IMR-90 (cell line): Measurements from ENCODE around the gene CDH23. TPM values are rescaled to one million over a fixed set of nuclear protein-coding genes. Genes with fewer than 3 reads are reported as not detected.

ENCODE experiments used
- ATAC-seq: fragments of 200-7000 bp; cut with Tn5 transposase; 2 replicates; pipeline ENCODE4 v1.9.1; 2020; ENCODE audit warnings: low read depth, mild to moderate bottlenecking, moderate library complexity
- BruUV-seq: library from RNA; stranded (reverse); fragments of 400-500 nt; replicated peaks from 2 replicates; lab custom pipeline; 2021; lab: Mats Ljungman, UMichigan
- CTCF ChIA-PET: fragments of 300-600 bp; formaldehyde crosslinking; extraction: SDS; loops from one replicate; lab custom pipeline; 2021; ENCODE audit warnings: antibody characterized with exemption; lab: Yijun Ruan, JAX
- POLR2A ChIA-PET: fragments of 300-600 bp; sonication (Branson Sonifier 250); formaldehyde crosslinking; loops from one replicate; lab custom pipeline; 2022; ENCODE audit warnings: antibody characterized with exemption; ENCODE audit not compliant: unreplicated experiment; lab: Charles Lee
- DNase-seq: peaks from one replicate; pipeline ENCODE4 v3.0.0; 2013
- H2AFZ ChIP-seq: replicated peaks from 2 replicates; pipeline ENCODE3; 2013; ENCODE audit warnings: low read length, mild to moderate bottlenecking; ENCODE audit not compliant: poor library complexity
- H2AK5ac ChIP-seq: 2 replicates; pipeline ENCODE4 v1.6.1; 2013; ENCODE audit warnings: low read depth, low read length, inconsistent platforms
- H2AK9ac ChIP-seq: replicated peaks from 2 replicates; pipeline ENCODE3; 2013; ENCODE audit warnings: mild to moderate bottlenecking, low read depth, low read length, moderate library complexity; ENCODE audit not compliant: poor library complexity
- H2BK120ac ChIP-seq: 2 replicates; pipeline ENCODE4 v1.6.1; 2013; ENCODE audit warnings: low read depth, low read length, inconsistent platforms
- H2BK15ac ChIP-seq: 3 replicates; pipeline ENCODE4 v1.6.1; 2013; ENCODE audit warnings: low read depth, low read length, inconsistent platforms
- H2BK20ac ChIP-seq: 2 replicates; pipeline ENCODE4 v1.6.1; 2013; ENCODE audit warnings: low read depth, mild to moderate bottlenecking, inconsistent platforms, low read length, moderate library complexity
- H2BK5ac ChIP-seq: 2 replicates; pipeline ENCODE4 v1.6.1; 2013; ENCODE audit warnings: mild to moderate bottlenecking, low read depth, low read length, inconsistent platforms; ENCODE audit not compliant: poor library complexity, severe bottlenecking
- H3K14ac ChIP-seq: replicated peaks from 2 replicates; pipeline ENCODE4 v1.6.1; 2013; ENCODE audit warnings: low read depth, low read length, inconsistent platforms
- H3K18ac ChIP-seq: 2 replicates; pipeline ENCODE4 v1.6.1; 2013; ENCODE audit warnings: low read depth, low read length, control low read depth
- H3K23ac ChIP-seq: 2 replicates; pipeline ENCODE4 v1.6.1; 2013; ENCODE audit warnings: low read depth, low read length, inconsistent platforms
- H3K27ac ChIP-seq: 2 replicates; pipeline ENCODE4 v1.5.1; 2013; ENCODE audit warnings: mild to moderate bottlenecking, control low read depth, low read length; ENCODE audit not compliant: insufficient read depth
- H3K27me3 ChIP-seq: 2 replicates; pipeline ENCODE4 v1.6.1; 2013; ENCODE audit warnings: low read length; ENCODE audit not compliant: control insufficient read depth, insufficient read depth
- H3K36me3 ChIP-seq: 2 replicates; pipeline ENCODE4 v1.6.1; 2013; ENCODE audit warnings: low read length, mixed read lengths; ENCODE audit not compliant: control insufficient read depth, insufficient read depth
- H3K4ac ChIP-seq: 2 replicates; pipeline ENCODE4 v1.6.1; 2013; ENCODE audit warnings: low read depth, low read length, inconsistent platforms
- H3K4me1 ChIP-seq: 2 replicates; pipeline ENCODE4 v1.6.1; 2013; ENCODE audit warnings: low read length, mixed read lengths; ENCODE audit not compliant: control insufficient read depth, insufficient read depth
- H3K4me2 ChIP-seq: 2 replicates; pipeline ENCODE4 v1.6.1; 2013; ENCODE audit warnings: low read depth, mild to moderate bottlenecking, control low read depth, low read length, moderate library complexity
- H3K4me3 ChIP-seq: 2 replicates; pipeline ENCODE4 v1.5.1; 2013; ENCODE audit warnings: low read depth, mild to moderate bottlenecking, control low read depth, low read length, moderate library complexity; ENCODE audit not compliant: insufficient read depth
- H3K56ac ChIP-seq: 2 replicates; pipeline ENCODE4 v1.6.1; 2013; ENCODE audit warnings: low read length, inconsistent platforms; ENCODE audit not compliant: insufficient read depth; ENCODE audit errors: extremely low read depth
- H3K79me1 ChIP-seq, 2 experiments: 2 replicates each; pipeline ENCODE4 v1.6.1; 2013; ENCODE audit warnings: low read length in 2 of 2, inconsistent platforms in 1 of 2, low read depth in 1 of 2
- H3K9ac ChIP-seq: 2 replicates; pipeline ENCODE4 v1.6.1; 2013; ENCODE audit warnings: low read depth, low read length, control low read depth
- H3K9me1 ChIP-seq: 2 replicates; pipeline ENCODE4 v1.6.1; 2013; ENCODE audit warnings: low read length, inconsistent platforms; ENCODE audit not compliant: insufficient read depth
- H3K9me3 ChIP-seq: 2 replicates; pipeline ENCODE4 v1.6.1; 2013; ENCODE audit warnings: low read length; ENCODE audit not compliant: control insufficient read depth, insufficient read depth
- H4K20me1 ChIP-seq: 2 replicates; pipeline ENCODE4 v1.6.1; 2013; ENCODE audit warnings: low read length, inconsistent platforms; ENCODE audit not compliant: insufficient read depth
- H4K5ac ChIP-seq: 2 replicates; pipeline ENCODE4 v1.6.1; 2013; ENCODE audit warnings: mild to moderate bottlenecking, low read depth, low read length, control low read depth
- H4K8ac ChIP-seq, 2 experiments: 2 replicates each; pipeline ENCODE4 v1.6.1; 2013; ENCODE audit warnings: low read depth in 2 of 2, low read length in 2 of 2, control low read depth in 1 of 2, inconsistent platforms in 1 of 2
- H4K91ac ChIP-seq: 2 replicates; pipeline ENCODE4 v1.6.1; 2013; ENCODE audit warnings: low read depth, low read length, inconsistent platforms; ENCODE audit not compliant: insufficient read depth
- BHLHE40 ChIP-seq: fragments of 150-350 bp; IDR thresholded peaks from 2 replicates; pipeline ENCODE4 v1.6.1; 2016; ENCODE audit warnings: mild to moderate bottlenecking, low read depth, low read length
- ELK1 ChIP-seq: fragments of 150-350 bp; IDR thresholded peaks from 2 replicates; pipeline ENCODE4 v1.6.1; 2016; ENCODE audit warnings: low read depth, mild to moderate bottlenecking, low read length, moderate library complexity, borderline replicate concordance
- SMC3 ChIP-seq: fragments of 150-350 bp; IDR thresholded peaks from 2 replicates; pipeline ENCODE4 v1.6.1; 2016; ENCODE audit warnings: low read depth, mild to moderate bottlenecking, antibody characterized with exemption, low read length, moderate library complexity
- WGBS, 2 experiments: methylation state at CpG; one replicate each; pipeline versions ENCODE4 v1.1.5 to v1.1.7; 2013; ENCODE audit warnings: missing lambda C conversion rate in 2 of 2; ENCODE audit not compliant: insufficient read length in 1 of 2; ENCODE audit errors: extremely low coverage in 2 of 2; 5-methylcytosine and 5-hydroxymethylcytosine counted together
- dilution Hi-C: fragments of 300-500 bp; cut with HindIII; formaldehyde crosslinking; loops from one replicate; pipeline ENCODE4 v1.14.3; 2018; ENCODE audit warnings: low sequenced_read_pairs; ENCODE audit not compliant: unreplicated experiment
- in situ Hi-C: fragments of 300-500 bp; cut with MboI; formaldehyde crosslinking; loops from 3 replicates; pipeline ENCODE4 v1.14.3; 2019; ENCODE audit warnings: low sequenced_read_pairs, inconsistent platforms, mixed read lengths
- intact Hi-C: fragments of 100-400 bp; cut with micrococcal nuclease; formaldehyde crosslinking; loops from 2 replicates; pipeline ENCODE4 v1.10.0; 2022
- polyA plus RNA-seq, 3 experiments: library from polyadenylated mRNA; depleted of rRNA; stranded (reverse); fragments of >200 nt; gene quantifications; 2 replicates each; pipeline ENCODE4 v1.2.3, GENCODE V29; 2012; ENCODE audit warnings: low replicate concordance in 1 of 3
- total RNA-seq: library from RNA; depleted of rRNA; stranded (reverse); fragments of >200 nt; gene quantifications from 2 replicates; pipeline ENCODE4 v1.2.3, GENCODE V29; 2012
- TF ChIP-seq, protein P1 (sequence below): conservative IDR thresholded peaks from 2 replicates; pipeline ENCODE4 v1.5.1; 2012; ENCODE audit warnings: mild to moderate bottlenecking, low read depth, low read length, improper control_type of control experiment

Gene CDH23
- total and polyA plus RNA-seq, 2 of the 4 experiments (the other 2 are of a cell fraction): under 0.01 to 0.03 TPM

DNA sequence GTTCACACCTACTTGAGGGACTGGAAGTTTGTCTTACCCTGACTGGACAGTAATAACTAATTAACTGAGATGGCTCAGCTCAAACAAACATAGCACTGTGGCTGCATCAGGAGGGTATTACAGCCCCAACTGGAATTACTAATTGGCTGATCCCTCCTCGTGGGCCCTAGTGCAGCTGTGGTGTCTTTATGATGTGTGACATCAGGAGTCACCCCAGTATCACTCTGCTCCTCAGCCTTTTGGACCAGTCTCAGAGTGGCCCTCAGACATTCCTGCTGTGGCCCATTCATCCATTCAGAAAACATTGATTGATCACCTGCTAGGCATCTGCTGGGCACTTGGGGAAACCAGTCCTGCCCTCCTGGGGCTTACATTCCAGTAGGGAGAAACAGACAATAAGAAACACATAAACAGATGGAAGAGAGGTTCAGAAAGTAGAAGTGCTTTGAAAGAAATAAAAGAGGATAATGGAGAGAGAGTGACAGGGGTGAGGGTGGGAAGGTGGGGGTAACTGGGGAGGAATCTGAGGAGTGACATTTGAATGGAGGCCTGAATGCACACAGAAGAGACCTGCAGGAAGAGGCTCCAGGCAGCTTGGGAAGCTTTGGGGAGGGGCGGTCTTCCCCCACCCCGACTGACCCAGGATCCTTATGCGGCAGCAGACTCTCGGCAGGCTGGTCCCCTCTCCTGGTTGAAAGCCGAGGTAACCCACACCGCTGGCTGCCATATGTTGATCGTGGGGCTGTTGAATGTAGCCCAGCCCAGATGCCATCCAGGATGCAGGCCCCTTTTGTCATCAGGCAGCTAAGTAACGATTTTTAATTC is 209.7 kb downstream of the CDH23 start:
- Histone ChIP-seq H3K14ac (no peak overlapping the region), H3K4me1 (no peaks in the 10 kb centered on the region), H2AK5ac (no peak overlapping the region), H3K4ac (no peak overlapping the region), H2BK120ac (no peak overlapping the region), H3K27me3 (peaks cover 30% of the 10 kb centered on the region), H2BK15ac (no peak overlapping the region), H3K9ac (no peak overlapping the region), H2AFZ (no peak overlapping the region), H3K9me1 (no peaks in the 10 kb centered on the region), H4K5ac (no peak overlapping the region), H3K27ac (no peak overlapping the region), H2BK20ac (no peak overlapping the region), H4K8ac (no peak overlapping the region), H3K9me3 (no peaks in the 10 kb centered on the region), H3K4me3 (no peak overlapping the region), H4K20me1 (no peaks in the 10 kb centered on the region; the same call in 1 of the 2 replicates), H2BK5ac (no peak overlapping the region), H2AK9ac (no peak overlapping the region), H3K4me2 (no peak overlapping the region), H3K23ac (no peak overlapping the region), H3K79me1 (no peaks in the 10 kb centered on the region), H4K91ac (no peak overlapping the region), H3K56ac (no peak overlapping the region), H3K18ac (no peak overlapping the region), H3K36me3 (no peaks in the 10 kb centered on the region)
- dilution Hi-C loops (no loop called here), intact Hi-C loops (no loop called here), in situ Hi-C loops (loop anchor here (10.0 kb wide), 1 partner anchor 292 kb away; the partner anchor contains the start of gene SLC29A3)
- BruUV-seq: no TSS peak
- WGBS, 2 experiments: no CpG with 5 or more reads among the region's 9 CpGs
- ChIA-PET POLR2A (no interaction called here), CTCF (interaction anchor here (1.0 kb wide), 1 partner anchor 291 kb away, joined by 3 read pairs; no protein-coding TSS in a partner anchor)
- ATAC-seq (no peak), DNase-seq (no peak)
- TF ChIP-seq BHLHE40 (no peak), ELK1 (no peak), SMC3 (no peak)
- TF ChIP-seq, protein P1, sequence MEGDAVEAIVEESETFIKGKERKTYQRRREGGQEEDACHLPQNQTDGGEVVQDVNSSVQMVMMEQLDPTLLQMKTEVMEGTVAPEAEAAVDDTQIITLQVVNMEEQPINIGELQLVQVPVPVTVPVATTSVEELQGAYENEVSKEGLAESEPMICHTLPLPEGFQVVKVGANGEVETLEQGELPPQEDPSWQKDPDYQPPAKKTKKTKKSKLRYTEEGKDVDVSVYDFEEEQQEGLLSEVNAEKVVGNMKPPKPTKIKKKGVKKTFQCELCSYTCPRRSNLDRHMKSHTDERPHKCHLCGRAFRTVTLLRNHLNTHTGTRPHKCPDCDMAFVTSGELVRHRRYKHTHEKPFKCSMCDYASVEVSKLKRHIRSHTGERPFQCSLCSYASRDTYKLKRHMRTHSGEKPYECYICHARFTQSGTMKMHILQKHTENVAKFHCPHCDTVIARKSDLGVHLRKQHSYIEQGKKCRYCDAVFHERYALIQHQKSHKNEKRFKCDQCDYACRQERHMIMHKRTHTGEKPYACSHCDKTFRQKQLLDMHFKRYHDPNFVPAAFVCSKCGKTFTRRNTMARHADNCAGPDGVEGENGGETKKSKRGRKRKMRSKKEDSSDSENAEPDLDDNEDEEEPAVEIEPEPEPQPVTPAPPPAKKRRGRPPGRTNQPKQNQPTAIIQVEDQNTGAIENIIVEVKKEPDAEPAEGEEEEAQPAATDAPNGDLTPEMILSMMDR: no peak
